ENCODE data around the gene DDR1. TPM values are rescaled to one million over a fixed set of nuclear protein-coding genes. Genes with fewer than 3 reads are reported as not detected.
A peak's percentile ranks its signal among the peaks of the same experiment; 100 is the strongest.

The DDR1 gene
- total and polyA plus RNA-seq, 4 donors: 6.8 to 32.0 (median 22.5) TPM

- 89 to 90% methylated on average over 18 of the region's 18 CpGs for WGBS, 2 donors
- intact Hi-C loops (cut with DNase I): loop anchor here (2.0 to 10.0 kb wide), 3 partner anchors 45 to 201 kb away; partner anchors contain the start of genes FLOT1 (in 2 of the 2), IER3 (in 2 of the 2) and DHX16 (in 1 of the 2)
- no peaks in the 10 kb centered on the region for H3K36me3 ChIP-seq (ENCODE audit: control insufficient read depth in 1 of 2, insufficient read depth in 2 of 2, low read length in 1 of 2)
Observed at GRCh38 chr6:30875244-30876038, 8.9 kb upstream of the DDR1 start.

GRCh38 chr6:30876039-30876730, 8.1 kb upstream of the DDR1 start:
- DNase-seq (no peak), ATAC-seq (ENCODE audit: low FRiP score) (no peak)
- Histone ChIP-seq H3K27ac (ENCODE audit: low read depth in 1 of 2, low read length in 2 of 2) (no peak overlapping the region), H3K36me3 (ENCODE audit: control insufficient read depth in 1 of 2, insufficient read depth in 2 of 2, low read length in 1 of 2) (no peaks in the 10 kb centered on the region), H3K9me3 (ENCODE audit: control insufficient read depth, low read length) (no peaks in the 10 kb centered on the region), H3K27me3 (ENCODE audit: control insufficient read depth in 1 of 2, insufficient read depth in 2 of 2, low read length in 1 of 2) (no peaks in the 10 kb centered on the region), H3K4me3 (ENCODE audit: low read length in 2 of 2) (no peak overlapping the region), H3K4me1 (ENCODE audit: control insufficient read depth in 1 of 2, insufficient read depth in 2 of 2, low read length in 2 of 2) (no peaks in the 10 kb centered on the region)
- WGBS, 2 donors: 26 to 30% methylated on average over 4 of the region's 4 CpGs
- intact Hi-C loops (cut with DNase I): loop anchor here (2.0 to 10.0 kb wide), 3 partner anchors 45 to 201 kb away; partner anchors contain the start of genes FLOT1 (in 2 of the 2), IER3 (in 2 of the 2) and DHX16 (in 1 of the 2)

More at GRCh38 chr6:30875244-30876038, 8.9 kb upstream of the DDR1 start:
- ATAC-seq (ENCODE audit: low FRiP score) (no peak), DNase-seq (no peak)
- Histone ChIP-seq H3K27me3 (ENCODE audit: control insufficient read depth in 1 of 2, insufficient read depth in 2 of 2, low read length in 1 of 2) (no peaks in the 10 kb centered on the region), H3K4me3 (ENCODE audit: low read length in 2 of 2) (no peak overlapping the region), H3K9me3 (ENCODE audit: control insufficient read depth, low read length) (no peaks in the 10 kb centered on the region), H3K27ac (ENCODE audit: low read depth in 1 of 2, low read length in 2 of 2) (no peak overlapping the region), H3K4me1 (ENCODE audit: control insufficient read depth in 1 of 2, insufficient read depth in 2 of 2, low read length in 2 of 2) (no peaks in the 10 kb centered on the region)

GRCh38 chr6:30877419-30878262, 6.7 kb upstream of the DDR1 start:
- peak overlapping the region; percentile 39 to 88 for H3K27ac ChIP-seq (ENCODE audit: low read depth in 1 of 2, low read length in 2 of 2)
- H3K4me3 ChIP-seq (ENCODE audit: low read length in 2 of 2): peak overlapping the region in 1 of 2 donors; percentile 31
- intact Hi-C loops (cut with DNase I): loop anchor here (1.0 to 10.0 kb wide), 4 partner anchors 47 to 203 kb away; partner anchors contain the start of genes FLOT1 (in 2 of the 2), IER3 (in 2 of the 2) and DHX16 (in 1 of the 2)
- no peaks in the 10 kb centered on the region for H3K9me3 ChIP-seq (ENCODE audit: control insufficient read depth, low read length)
- H3K27me3 ChIP-seq (ENCODE audit: control insufficient read depth in 1 of 2, insufficient read depth in 2 of 2, low read length in 1 of 2): no peaks in the 10 kb centered on the region
- ATAC-seq (ENCODE audit: low FRiP score) (peak; percentile 92), DNase-seq (peak; percentile 93 to 95)
- 12 to 13% methylated on average over 15 of the region's 15 CpGs for WGBS, 2 donors
- H3K36me3 ChIP-seq (ENCODE audit: control insufficient read depth in 1 of 2, insufficient read depth in 2 of 2, low read length in 1 of 2): no peaks in the 10 kb centered on the region
- H3K4me1 ChIP-seq (ENCODE audit: control insufficient read depth in 1 of 2, insufficient read depth in 2 of 2, low read length in 2 of 2): no peaks in the 10 kb centered on the region

DNA sequence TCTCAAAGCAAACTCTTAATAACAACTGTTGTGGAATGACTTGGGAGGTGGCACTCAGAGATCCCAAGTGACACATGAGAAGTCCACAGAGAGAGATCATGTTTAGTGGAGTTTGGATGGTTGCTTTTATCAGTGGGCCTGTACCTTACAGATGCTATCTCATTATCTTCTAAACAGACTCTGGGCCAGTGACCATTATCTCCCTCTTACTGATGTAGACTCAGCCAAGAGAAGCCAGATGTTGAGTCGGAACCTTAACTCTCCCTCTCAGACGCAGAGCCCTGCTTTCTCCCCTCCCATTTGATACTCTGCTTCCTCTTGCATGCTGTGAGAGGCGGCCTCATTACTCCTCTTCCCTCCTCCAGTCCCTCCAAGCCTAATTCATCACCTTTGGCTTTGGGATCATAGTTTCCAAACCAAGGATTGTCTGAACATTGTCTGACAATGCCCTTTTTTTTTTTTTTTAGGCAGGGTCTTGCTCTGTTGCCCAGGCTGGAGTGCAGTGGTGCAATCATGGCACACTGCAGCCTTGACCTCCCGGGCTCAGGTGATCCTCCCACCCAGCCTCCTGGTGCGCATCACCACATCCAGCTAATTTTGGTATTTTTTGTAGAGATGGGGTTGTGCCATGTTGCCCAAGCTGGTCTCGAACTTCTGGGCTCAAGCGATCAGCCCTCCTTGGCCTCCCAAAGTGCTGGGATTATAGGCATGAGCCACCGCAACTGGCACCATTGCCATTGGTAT, 4.5 kb upstream of the DDR1 start:
- WGBS, 2 donors: 88 to 89% methylated on average over 8 of the region's 8 CpGs
- ATAC-seq (ENCODE audit: low FRiP score) (no peak), DNase-seq (no peak)
- Histone ChIP-seq H3K36me3 (ENCODE audit: control insufficient read depth in 1 of 2, insufficient read depth in 2 of 2, low read length in 1 of 2) (no peaks in the 10 kb centered on the region), H3K9me3 (ENCODE audit: control insufficient read depth, low read length) (no peaks in the 10 kb centered on the region), H3K27me3 (ENCODE audit: control insufficient read depth in 1 of 2, insufficient read depth in 2 of 2, low read length in 1 of 2) (no peaks in the 10 kb centered on the region), H3K27ac (ENCODE audit: low read depth in 1 of 2, low read length in 2 of 2) (no peak overlapping the region), H3K4me1 (ENCODE audit: control insufficient read depth in 1 of 2, insufficient read depth in 2 of 2, low read length in 2 of 2) (no peaks in the 10 kb centered on the region), H3K4me3 (ENCODE audit: low read length in 2 of 2) (no peak overlapping the region)
- intact Hi-C loops (cut with DNase I): loop anchor here (5.0 to 10.0 kb wide), 3 partner anchors 138 to 205 kb away; partner anchors contain the start of genes FLOT1 (in 2 of the 2), IER3 (in 2 of the 2) and DHX16 (in 1 of the 2)

GRCh38 chr6:30880698-30881252, 3.5 kb upstream of the DDR1 start:
- no peaks in the 10 kb centered on the region for H3K27me3 ChIP-seq (ENCODE audit: control insufficient read depth in 1 of 2, insufficient read depth in 2 of 2, low read length in 1 of 2)
- intact Hi-C loops (cut with DNase I): loop anchor here in 1 of 2 donors (5.0 kb wide), 1 partner anchor 198 kb away; no protein-coding TSS in a partner anchor
- H3K27ac ChIP-seq (ENCODE audit: low read depth in 1 of 2, low read length in 2 of 2): no peak overlapping the region
- H3K9me3 ChIP-seq (ENCODE audit: control insufficient read depth, low read length): no peaks in the 10 kb centered on the region
- H3K36me3 ChIP-seq (ENCODE audit: control insufficient read depth in 1 of 2, insufficient read depth in 2 of 2, low read length in 1 of 2): no peaks in the 10 kb centered on the region
- H3K4me1 ChIP-seq (ENCODE audit: control insufficient read depth in 1 of 2, insufficient read depth in 2 of 2, low read length in 2 of 2): no peaks in the 10 kb centered on the region
- ATAC-seq (ENCODE audit: low FRiP score): no peak
- WGBS, 2 donors: 85 to 88% methylated on average over 16 of the region's 16 CpGs
- no peak for DNase-seq
- H3K4me3 ChIP-seq (ENCODE audit: low read length in 2 of 2): no peak overlapping the region

DNA sequence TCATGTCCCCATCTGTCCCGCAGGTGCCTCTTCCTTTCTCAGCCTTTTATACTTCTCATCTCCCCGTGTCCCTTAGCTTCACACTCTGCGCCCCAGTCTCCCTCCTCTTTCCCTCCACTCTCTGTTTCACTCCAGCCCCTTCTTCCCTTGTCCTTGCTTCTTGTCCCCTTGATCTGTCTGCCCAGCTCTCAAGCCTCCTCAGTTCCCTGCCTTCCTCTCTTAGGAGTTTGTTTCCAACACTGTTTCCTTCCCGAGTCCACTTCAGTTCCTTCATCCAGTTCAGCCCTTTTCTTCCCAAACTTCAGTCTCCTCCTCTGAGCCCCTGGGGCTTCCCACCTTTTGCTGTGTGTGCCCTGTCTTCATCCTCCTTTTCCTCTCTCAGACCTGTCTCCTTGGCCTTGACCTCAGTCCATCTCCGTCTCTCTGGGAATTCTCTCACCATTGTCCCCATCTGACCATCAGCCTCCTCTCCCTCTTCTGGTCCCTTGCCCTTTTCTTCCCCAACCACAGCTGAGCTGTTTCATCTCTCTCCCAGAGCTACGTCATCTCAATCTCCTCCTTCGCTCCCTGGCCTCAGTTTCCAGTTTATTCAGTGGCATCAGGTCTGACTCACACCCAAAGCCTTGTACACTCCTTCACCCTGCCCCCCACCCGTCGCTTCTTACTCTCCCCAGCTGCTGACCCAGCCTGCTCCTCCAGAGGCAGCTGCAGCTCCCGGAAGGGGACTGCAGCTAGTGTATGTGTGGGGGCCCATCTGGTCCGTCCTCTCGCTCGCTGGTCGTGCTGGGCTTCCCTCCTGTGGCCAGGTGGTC, 2.7 kb upstream of the DDR1 start:
- no peak for DNase-seq
- Histone ChIP-seq H3K4me1 (ENCODE audit: control insufficient read depth in 1 of 2, insufficient read depth in 2 of 2, low read length in 2 of 2) (no peaks in the 10 kb centered on the region), H3K27me3 (ENCODE audit: control insufficient read depth in 1 of 2, insufficient read depth in 2 of 2, low read length in 1 of 2) (no peaks in the 10 kb centered on the region), H3K36me3 (ENCODE audit: control insufficient read depth in 1 of 2, insufficient read depth in 2 of 2, low read length in 1 of 2) (no peaks in the 10 kb centered on the region), H3K4me3 (ENCODE audit: low read length in 2 of 2) (no peak overlapping the region), H3K9me3 (ENCODE audit: control insufficient read depth, low read length) (no peaks in the 10 kb centered on the region), H3K27ac (ENCODE audit: low read depth in 1 of 2, low read length in 2 of 2) (no peak overlapping the region)
- WGBS, 2 donors: 83 to 87% methylated on average over 14 of the region's 14 CpGs
- intact Hi-C loops (cut with DNase I): loop anchor here in 1 of 2 donors (5.0 kb wide), 1 partner anchor 199 kb away; no protein-coding TSS in a partner anchor
- ATAC-seq (ENCODE audit: low FRiP score): no peak

DNA sequence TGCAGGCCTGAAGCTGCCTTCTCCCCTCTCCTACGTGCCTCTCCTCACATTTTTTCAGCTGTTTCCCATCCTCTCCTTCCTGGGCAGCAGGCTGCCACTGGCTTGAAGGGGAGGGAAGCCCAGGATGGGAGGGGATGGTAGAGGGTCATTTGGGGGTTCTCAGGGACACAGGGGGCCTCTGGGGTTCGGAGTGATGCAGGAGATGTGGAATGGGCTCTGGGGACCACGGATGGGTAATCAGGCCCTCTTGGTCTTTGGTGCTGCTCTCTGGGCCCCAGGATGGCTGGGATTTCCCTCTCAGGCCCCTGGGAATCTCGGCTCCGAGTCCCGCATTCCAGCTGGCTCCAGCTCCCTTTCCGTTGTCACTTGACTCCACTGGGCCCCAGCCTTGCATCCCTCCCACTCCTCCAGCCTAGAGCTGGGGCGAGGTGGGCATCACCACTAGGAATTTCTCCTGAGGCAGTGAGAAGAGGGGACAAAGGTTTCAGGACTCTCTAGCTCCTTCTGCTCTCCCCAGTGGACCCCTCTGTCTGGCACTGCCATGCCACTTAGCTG, 2.0 kb upstream of the DDR1 start:
- H3K4me3 ChIP-seq (ENCODE audit: low read length in 2 of 2): no peak overlapping the region
- ATAC-seq (ENCODE audit: low FRiP score) (no peak), DNase-seq (no peak)
- H3K36me3 ChIP-seq (ENCODE audit: control insufficient read depth in 1 of 2, insufficient read depth in 2 of 2, low read length in 1 of 2): no peaks in the 10 kb centered on the region
- 26 to 35% methylated on average over 8 of the region's 8 CpGs for WGBS, 2 donors
- no peaks in the 10 kb centered on the region for H3K4me1 ChIP-seq (ENCODE audit: control insufficient read depth in 1 of 2, insufficient read depth in 2 of 2, low read length in 2 of 2)
- no peak overlapping the region for H3K27ac ChIP-seq (ENCODE audit: low read depth in 1 of 2, low read length in 2 of 2)
- no peaks in the 10 kb centered on the region for H3K9me3 ChIP-seq (ENCODE audit: control insufficient read depth, low read length)
- intact Hi-C loops (cut with DNase I): loop anchor here in 1 of 2 donors (5.0 kb wide), 1 partner anchor 200 kb away; no protein-coding TSS in a partner anchor
- no peaks in the 10 kb centered on the region for H3K27me3 ChIP-seq (ENCODE audit: control insufficient read depth in 1 of 2, insufficient read depth in 2 of 2, low read length in 1 of 2)

Measured in aorta (tissue), 5 donors.